Right renal cortex interstitium (tissue), 3 donors: ENCODE data around the gene CMSS1. TPM values are rescaled to one million over a fixed set of nuclear protein-coding genes. Genes with fewer than 3 reads are reported as not detected.

Experiments
- DNase-seq, 3 donors: peaks; one replicate each; pipeline ENCODE4 v3.0.0-alpha.2; 2013; ENCODE audit warnings: low read depth in 3 of 3, low spot score in 2 of 3
- polyA plus RNA-seq, 3 donors: library from polyadenylated mRNA; unstranded; fragments of 120-200 nt; gene quantifications; one replicate each; pipeline ENCODE4 v1.2.1, GENCODE V29; 2013; ENCODE audit not compliant: insufficient read length in 3 of 3

CMSS1 gene
- polyA plus RNA-seq, 3 donors, result 39.7 to 48.9 (median 46.4) TPM

DNA sequence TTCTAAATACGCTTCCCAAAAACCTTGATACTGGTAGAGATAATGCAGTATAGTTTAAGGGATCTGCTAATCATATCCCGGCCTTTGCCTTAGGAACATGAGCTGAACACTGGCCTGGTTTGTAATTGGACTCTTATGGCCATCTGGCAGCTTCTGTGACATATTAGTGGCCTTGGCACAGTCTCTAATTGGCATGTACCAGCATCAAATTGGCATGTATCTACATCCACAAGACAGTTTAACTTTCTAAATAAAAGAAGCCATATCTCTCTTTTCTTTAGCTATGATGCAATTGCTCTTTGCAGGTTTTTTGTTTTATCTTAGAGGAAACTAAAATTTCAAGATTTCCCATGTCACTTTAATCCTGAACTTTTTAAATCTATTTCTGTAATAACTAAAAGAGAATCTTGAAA is 341.3 kb downstream of the CMSS1 start:
- DNase-seq, result no peak

DNA sequence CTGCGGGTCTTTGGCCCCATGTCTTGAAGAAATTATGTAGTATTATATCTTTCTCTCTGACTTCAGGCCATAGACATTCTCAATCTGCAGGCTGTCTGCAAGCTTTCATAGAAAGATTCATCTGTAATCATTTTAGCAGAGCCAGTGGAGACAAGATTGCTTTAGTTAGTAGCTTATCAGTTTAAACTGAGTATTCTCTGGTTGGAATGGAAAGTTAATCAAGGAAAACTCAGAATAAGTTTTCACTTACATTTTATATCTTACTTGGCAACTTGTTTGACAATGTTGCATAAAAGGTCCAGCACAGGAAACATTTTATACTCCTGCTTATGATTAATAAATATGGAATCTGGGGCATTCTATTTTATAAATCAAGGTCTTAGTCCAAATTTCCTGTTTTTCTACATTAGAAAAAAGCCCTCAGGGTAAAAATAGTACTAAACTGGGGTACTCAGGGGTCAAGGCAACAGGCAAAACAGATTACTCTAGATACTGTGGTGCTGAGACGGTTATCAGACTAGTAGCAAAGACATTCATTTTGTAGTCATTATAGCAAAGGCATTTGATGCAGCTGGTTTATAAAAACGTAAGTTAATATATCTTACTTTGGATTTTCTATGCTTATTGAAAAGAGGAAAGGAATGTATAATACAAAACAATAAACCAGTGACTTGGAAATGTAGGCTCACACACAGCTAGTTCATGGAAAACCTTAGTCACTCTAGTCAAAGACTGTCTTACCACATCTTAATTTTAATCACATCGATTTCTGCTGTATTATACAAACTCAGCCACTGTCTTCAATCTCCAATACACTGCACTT is 341.9 kb downstream of the CMSS1 start:
- no peak for DNase-seq

DNA sequence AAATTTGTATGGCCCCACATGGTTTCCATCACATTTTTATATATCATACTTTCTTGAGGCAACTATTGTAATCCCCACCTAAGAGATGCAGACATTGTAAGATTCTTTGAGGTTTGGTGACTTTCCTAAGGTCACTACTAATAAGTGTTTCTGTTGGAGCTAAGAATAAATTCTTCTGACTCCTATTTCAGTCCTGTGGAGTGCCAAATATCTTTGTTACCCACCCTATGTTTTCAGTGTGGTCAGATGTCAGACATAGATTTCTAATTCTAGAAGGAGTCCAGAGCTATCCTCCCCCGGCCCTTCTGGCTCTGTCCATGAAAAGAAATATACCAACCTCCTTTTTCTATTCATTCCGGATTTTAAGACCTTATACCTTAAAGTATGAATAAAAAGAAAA is 342.9 kb downstream of the CMSS1 start:
- no peak for DNase-seq

DNA sequence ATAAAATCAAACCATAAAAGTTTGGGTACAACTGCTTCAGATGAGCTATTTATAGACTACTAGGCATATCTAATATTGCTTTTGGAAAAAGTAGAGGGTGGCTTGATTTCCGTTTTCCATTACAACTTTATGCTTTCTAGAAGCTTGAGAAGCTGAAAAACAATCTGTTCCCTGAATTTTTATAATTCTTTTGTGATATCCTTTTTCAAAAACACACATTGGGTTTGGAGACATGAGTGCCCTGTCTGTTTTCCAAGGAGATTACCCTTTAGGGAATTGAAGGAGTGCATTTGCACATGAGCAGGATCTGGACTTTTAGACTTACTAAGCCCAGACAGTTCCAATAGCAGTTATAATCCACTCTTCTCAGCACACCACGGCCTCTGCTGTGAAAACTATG is 346.1 kb downstream of the CMSS1 start:
- DNase-seq, result no peak

DNA sequence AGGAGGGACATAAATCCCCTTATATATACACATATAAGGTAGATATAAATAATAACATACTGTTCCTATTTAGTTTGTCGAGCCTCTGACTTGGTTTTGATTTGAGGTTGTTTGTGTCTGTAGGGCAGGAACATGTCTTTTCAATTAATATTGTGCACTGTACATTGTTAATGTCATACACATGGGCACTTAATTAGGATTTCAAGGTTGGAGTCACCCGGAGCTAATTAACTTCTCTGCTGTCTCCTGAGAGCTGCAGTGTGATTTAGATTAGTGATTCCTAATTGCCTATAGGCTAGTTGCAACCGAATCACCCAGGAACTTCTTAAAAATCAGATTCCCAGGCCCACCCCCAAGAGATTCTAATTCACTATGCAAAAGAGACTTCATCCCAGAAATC is 347.1 kb downstream of the CMSS1 start:
- DNase-seq, result no peak

DNA sequence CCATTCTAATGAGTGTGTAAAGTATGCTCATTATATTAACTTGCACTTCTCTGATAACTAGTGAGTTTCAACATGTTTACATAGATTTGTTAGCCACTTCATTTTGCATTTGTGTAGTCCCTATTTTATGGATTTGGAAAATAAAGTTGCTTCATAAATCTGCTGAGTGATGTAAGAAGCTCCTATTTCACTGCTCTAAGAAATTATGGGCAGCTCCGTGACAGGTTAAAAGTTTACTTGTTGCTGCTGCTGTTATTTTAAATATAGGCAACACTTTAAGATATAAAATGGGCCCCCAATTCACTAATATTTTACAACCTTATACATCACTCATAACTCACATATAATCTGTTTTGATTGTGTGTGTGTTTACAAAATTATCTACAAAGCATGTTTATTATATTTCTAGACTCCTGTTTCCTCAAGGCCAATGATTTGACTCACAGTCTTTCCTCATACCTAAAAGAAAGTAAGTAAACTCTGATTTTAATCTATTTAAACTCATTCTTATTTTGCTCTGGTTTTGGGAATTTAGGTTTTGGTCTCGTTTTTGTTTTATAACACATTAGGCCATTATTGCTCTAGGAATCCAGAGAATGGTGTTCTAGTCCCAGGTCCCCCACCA is 348.4 kb downstream of the CMSS1 start:
- DNase-seq, result no peak

DNA sequence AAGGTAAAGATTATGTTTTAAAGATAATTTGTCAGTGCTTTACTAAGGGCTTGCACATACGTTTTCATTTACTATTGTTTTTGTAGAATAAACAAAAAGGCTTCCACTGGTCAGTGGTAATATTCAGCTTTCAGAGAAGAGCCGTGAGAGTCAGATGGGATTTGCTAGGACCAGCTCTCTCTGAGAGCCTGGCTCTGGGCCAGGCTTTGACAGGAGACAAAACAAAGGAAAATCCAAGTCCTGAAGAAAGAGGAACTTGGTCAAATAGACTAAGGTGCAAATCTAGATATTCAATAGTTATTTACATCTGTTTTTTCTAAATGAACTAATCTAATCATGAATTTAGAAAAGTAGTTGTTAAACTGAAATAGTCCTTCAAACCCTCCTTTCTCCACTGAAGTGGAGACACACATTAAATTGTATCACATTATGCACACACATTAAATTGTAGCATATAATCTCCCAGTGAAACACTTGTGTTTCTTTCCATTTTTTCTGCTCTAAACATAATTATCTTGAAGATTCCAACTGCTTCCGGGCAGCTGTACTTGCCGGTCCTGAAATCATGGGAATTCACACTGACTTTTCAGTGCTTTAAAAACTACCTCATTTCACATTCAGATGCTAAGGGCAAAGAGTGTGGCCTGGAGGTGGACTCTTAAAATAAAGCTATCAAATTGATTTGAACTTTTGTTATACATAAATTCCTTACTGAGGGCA is 351.7 kb downstream of the CMSS1 start:
- DNase-seq, result no peak

DNA sequence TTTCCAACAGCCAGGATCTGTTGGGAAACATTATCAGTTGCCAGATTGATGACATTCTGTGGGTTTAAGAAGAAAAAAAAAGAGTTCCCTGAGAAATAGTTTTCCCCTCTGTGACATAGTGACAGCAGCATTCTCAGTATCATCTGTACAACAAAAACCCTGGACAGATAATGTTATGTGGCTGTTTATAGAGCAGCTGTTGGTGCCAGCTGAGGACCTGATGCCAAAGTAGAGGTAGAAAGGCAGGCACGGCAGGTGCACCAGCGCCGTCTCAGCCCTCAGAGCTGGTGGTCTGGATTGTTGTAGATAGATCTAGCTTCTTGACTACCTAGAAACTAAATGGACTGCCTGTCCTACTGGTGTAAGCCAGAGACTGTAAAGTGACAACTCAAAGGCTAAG is 352.8 kb downstream of the CMSS1 start:
- no peak for DNase-seq

DNA sequence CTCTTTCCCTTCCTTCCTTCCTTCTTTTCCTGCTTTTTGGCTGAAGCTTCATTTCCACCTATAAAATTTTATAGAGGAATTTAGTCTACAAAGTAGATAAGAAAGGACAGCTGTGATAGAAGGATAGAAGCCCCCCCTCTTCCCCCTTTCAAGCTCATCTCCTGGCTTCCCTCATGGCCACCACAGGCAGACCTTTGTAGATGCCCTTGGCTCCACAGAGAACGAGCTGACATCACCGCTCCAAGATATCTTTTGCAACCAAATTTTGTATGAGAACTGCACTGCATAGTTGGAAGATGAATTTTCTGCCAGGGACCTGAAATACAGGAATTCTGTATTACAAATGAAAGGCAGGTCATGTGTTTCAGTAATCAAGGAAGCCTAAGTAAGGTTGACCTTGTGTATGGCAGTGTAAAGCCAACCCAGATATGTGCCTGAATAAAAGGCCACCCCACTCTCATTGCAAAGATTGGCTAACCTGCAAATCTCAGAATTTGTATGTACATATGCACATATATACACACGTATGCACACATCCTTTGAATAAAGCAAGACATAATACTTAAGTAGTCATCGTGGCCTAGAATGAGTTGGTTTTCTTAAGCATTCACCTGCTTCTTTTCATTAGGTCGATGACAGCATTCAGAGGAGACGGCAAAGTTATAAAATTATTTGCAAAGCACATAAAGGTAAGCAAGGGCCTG is 353.7 kb downstream of the CMSS1 start:
- no peak for DNase-seq

DNA sequence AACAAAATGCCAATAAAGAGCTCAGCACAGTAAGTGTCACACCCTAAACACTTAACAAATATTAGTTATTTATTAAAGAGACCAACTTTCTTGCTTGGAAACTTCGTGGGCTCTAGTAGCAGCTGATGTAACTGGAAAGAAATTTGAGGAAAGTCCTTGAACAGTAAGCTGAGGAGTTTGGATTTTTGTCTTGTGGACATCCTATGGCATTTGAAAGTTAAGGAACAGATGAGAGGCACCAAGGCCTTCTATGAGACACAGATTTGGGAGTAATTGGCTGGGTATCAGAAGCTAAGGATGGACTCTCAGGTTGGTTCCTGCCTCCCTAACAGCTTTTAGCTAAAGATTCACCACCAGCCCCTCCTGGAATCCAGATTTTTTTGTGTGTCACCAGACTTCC is 356.3 kb downstream of the CMSS1 start:
- no peak for DNase-seq

DNA sequence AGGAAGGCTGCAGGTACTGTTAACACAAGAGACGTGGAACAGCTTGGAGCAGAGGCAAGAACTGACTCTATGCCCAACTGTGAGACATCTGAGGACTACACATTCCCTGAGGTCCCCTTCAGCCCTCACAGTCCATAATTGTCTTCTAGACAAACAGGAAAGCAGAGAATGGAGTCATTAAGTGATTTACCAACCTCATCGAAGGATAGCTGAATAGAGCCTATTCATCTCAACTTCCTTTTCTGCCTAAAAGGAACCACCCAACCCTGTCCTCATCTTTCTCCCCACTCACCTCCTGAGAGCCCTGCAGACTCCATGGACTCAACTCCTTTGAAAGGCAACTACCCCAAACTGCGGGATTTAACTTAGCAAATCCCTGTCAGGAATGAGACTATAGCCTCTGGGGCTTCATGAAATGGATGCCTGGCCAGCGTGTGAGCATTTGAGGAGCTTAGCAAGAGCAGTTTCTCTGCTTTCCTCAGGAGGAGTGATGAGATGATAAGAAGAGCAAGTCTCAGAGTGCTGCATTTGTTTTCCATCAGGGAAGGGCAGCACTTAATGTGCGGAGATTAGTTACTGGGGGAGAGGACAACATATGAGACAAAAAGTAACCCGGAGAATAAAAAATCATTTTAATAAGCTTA is 358.1 kb downstream of the CMSS1 start:
- DNase-seq, result no peak

DNA sequence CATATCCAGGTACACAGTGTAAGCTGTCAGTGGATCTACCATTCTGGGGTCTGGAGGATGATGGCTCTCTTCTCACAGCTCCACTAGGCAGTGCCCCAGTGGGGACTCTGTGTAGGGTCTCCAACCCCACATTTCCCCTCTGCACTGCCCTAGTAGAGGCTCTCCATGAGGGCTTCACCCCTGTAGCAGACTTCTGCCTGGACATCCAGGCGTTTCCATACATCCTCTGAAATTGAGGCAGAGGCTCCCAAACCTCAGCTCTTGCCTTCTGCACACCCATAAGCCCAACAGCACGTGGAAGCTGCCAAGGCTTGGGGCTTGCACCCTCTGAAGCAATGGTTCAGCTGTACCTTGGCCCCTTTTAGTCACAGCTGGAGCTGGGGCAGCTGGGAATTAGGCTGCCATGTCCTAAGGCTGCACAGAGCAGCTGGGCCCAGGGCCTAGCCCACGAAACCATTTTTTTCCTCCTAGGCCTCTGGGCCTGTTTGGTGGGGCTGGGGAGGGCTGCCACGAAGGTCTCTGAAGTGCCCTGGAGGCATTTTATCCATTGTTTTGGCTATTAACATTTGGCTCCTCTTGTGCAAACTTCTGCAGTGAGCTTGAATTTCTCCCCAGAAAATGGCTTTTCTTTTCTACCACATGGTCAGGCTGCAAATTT is 362.2 kb downstream of the CMSS1 start:
- no peak for DNase-seq

DNA sequence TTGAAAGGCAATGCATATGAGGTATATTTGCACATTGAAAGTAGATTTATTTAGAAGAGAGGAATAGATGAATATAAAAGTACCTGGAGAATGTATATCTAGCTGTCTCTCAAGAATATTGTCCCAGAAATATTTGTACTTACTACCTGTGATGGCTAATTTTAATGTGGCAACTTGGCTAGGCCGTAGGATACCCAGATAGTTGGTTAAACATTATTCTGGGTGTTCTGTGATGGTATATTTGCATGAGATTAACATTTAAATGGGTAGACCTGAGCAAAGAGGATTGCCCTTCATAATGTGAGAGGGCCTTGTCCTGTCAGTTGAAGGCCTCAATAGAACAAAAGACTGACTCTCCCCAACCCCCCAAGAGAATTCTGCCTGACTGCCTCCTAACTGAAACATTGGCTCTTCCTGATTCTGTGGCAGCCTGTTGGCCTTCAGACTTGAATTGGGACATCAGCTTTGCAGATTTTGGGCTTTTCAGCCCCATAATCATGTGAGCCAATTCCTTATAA is 366.0 kb downstream of the CMSS1 start:
- no peak for DNase-seq

DNA sequence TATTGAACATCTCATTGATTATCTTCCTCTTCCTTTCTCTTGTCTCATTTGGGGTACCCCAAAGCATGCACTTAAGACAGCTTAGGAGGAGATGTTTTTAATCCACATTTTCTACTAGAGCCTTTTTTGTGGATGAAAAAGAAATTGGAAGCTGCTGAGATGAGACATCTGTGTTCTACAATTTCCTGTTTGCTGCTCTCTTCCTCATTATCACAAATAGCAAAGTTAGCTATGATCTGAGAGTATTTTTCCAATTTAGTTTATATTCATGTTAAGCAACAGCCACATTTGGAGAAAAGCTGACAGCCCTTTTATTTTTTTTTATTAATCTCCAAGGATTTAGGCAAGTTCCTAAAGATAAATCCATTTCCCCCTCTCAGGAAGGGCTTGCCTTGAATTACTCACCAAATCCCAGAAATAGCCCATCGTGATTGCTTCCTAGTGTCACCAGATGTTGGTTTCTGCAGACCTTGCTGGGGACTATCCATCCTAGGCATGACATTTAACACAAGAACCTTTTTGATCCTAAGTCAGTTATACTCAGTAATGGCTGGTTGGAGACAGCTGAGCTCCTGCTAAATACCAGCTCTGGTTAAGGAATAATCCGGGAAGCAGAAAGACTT is 367.4 kb downstream of the CMSS1 start:
- no peak for DNase-seq

DNA sequence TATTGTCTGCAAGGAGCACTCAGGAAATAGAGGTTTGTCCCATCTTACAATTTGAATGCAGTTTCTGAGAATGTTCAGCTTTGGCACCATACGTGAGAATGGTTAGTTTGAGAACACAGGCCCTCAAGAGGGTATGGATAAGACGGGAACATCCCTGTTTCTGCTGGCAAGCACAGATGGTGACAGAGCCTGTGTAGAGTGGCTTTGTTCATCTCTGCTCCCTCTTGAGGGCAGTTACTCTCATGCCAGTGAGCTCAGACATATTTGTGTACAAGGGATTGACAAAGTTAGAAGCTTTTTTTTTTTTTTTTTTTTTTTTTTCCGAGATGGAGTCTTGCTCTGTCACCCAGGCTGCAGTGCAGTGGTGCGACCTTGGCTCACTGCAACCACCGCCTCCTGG is 368.2 kb downstream of the CMSS1 start:
- no peak for DNase-seq

DNA sequence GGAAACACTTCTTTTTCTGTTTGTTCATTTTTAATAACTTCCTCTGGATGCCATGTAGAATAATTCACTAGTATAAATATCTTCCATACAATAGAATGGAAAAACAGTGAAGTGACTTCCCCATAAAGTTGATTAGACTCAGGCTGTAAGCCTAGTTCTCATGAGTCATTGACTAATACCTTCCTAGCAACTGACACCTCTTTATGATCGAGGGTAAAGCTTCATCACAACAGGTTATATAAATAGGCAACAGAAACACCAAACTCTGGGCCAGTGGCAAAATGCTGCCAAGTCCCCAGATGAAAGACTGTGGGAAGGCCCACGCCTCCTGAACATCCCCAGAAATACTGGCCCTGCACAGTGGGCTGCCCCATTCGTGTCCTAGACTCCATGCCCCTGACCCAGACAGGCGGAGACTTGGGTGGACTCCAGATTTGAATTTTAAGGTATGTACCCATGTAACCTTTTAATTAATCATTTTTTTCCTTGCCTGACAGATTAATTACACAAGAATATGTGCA is 371.8 kb downstream of the CMSS1 start:
- DNase-seq, result no peak

DNA sequence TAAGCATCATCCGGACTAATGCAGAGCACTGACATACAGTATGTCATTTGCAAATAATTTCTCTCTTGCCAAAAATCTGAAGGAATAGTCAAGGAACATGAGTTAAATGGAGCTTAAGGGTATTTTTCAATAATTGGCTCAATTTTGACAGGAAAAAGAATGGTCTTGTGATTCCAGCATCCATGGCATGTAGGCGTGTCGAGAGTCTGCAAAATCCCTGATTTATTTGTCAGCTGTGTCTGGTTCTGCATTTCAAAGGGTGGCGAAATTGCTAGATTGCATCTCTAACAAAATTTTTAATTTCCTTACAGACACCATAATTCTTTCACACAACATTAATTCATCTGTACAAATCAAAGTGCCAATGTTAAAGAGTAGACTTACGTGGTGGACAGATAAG is 377.7 kb downstream of the CMSS1 start:
- DNase-seq, result no peak

DNA sequence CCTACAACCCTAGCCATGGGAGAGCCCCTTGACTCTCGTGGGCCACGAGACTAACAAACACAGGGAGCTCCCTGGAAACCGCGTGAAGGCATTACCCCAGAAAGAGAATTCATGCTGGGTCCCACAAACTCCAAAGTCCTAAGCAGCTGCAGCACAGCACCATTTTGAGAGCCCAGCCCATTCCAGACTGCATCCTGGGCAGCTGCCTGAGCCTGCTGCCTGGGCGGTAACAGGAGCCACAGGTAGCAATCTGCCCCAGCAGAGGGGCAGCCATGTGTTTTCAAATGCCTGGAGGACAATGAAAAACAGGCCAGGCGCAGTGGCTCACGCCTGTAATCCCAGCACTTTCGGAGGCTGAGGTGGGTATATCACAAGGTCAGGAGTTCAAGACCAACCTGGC is 380.2 kb downstream of the CMSS1 start:
- DNase-seq, result no peak

DNA sequence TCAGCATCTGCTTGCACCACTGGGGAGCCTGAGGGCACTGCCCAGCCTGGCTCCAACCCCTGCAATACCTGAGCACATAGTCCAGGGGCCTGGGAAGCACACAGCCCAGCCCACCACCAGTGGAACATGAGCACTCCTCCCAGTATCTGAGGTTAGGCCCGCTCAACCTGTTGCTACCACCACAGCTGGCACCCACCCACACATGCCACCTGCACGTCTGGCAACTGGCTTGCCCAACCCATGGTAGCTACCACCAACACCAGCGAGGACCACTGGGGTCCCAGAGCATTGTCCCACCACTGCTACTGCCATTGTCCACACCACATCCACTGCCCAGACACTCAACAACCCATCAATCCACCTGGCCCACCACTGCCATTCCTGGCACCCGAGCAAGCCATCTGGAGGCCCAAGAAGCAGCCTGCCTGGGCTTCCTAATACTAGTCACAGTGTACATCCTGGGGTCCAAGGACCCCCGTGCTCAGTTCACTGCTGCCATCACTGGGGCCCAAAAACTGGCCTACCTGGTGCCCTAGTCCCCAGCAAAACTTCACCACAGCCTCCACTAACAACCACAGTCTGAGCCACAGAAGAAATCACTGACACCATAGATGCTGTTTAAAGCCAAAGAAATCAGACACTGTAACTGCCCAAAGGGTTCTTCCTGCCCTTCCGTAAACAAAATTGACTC is 381.1 kb downstream of the CMSS1 start:
- no peak for DNase-seq
